Neural progenitor cell (in vitro differentiated cells): ENCODE measurements around the gene CHRND. TPM values are rescaled to one million over a fixed set of nuclear protein-coding genes. Genes with fewer than 3 reads are reported as not detected.
"Not testable (repeated sequence)": the region's sequence is repeated elsewhere in the genome, so short reads cannot be mapped to it uniquely, and the experiment has no call there.

ENCODE experiments used
- DNase-seq: peaks from one replicate; pipeline ENCODE4 v3.0.0-alpha.2; 2016; ENCODE audit warnings: low spot score
- H2AFZ ChIP-seq: fragments of 200-600 bp; sonication (generic); replicated peaks from 2 replicates; pipeline ENCODE4 v1.6.1; 2016; ENCODE audit warnings: antibody characterized with exemption
- H3F3A ChIP-seq: fragments of 200-600 bp; sonication (generic); 2 replicates; pipeline ENCODE4 v1.6.1; 2016; ENCODE audit warnings: antibody characterized with exemption, low read depth
- H3K27ac ChIP-seq: fragments of 200-600 bp; sonication (generic); 2 replicates; pipeline ENCODE4 v1.5.1; 2016; ENCODE audit warnings: mild to moderate bottlenecking
- H3K27me3 ChIP-seq: fragments of 200-600 bp; sonication (generic); 2 replicates; pipeline ENCODE4 v1.6.1; 2016; ENCODE audit warnings: mild to moderate bottlenecking, moderate library complexity
- H3K36me3 ChIP-seq: fragments of 200-600 bp; sonication (generic); 2 replicates; pipeline ENCODE4 v1.5.1; 2016
- H3K4me1 ChIP-seq: fragments of 200-600 bp; sonication (generic); 2 replicates; pipeline ENCODE4 v1.6.1; 2016; ENCODE audit warnings: mixed run types
- H3K4me2 ChIP-seq: fragments of 200-600 bp; sonication (generic); 2 replicates; pipeline ENCODE4 v1.6.1; 2016
- H3K4me3 ChIP-seq: fragments of 200-600 bp; sonication (generic); 2 replicates; pipeline ENCODE4 v1.5.1; 2016
- H3K79me2 ChIP-seq: fragments of 200-600 bp; sonication (generic); 2 replicates; pipeline ENCODE4 v1.6.1; 2016; ENCODE audit warnings: low read depth
- H3K9ac ChIP-seq: fragments of 200-600 bp; sonication (generic); 2 replicates; pipeline ENCODE4 v1.6.1; 2016
- H3K9me3 ChIP-seq: fragments of 200-600 bp; sonication (generic); 2 replicates; pipeline ENCODE4 v1.5.1; 2016; ENCODE audit warnings: low read depth
- H4K20me1 ChIP-seq: fragments of 200-600 bp; sonication (generic); 2 replicates; pipeline ENCODE4 v1.6.1; 2016; ENCODE audit warnings: low read depth
- H3K27ac Mint-ChIP-seq: 3 replicates; pipeline ENCODE4 v1.8.0; 2021; ENCODE audit warnings: mixed read lengths
- H3K27me3 Mint-ChIP-seq: 2 replicates; pipeline ENCODE4 v1.8.0; 2022; ENCODE audit warnings: low read depth, mild to moderate bottlenecking, inconsistent platforms, moderate library complexity, mixed read lengths; ENCODE audit not compliant: insufficient read depth
- H3K36me3 Mint-ChIP-seq: 3 replicates; pipeline ENCODE4 v1.8.0; 2021; ENCODE audit warnings: mixed read lengths
- H3K4me1 Mint-ChIP-seq: 3 replicates; pipeline ENCODE4 v1.8.0; 2021; ENCODE audit warnings: mixed read lengths
- H3K4me3 Mint-ChIP-seq: 3 replicates; pipeline ENCODE4 v1.8.0; 2021; ENCODE audit warnings: mild to moderate bottlenecking, moderate library complexity, mixed read lengths
- H3K9me3 Mint-ChIP-seq: 3 replicates; pipeline ENCODE4 v1.8.0; 2020; ENCODE audit warnings: mixed read lengths
- CTCF ChIP-seq: fragments of 200-600 bp; sonication (generic); IDR thresholded peaks from 2 replicates; pipeline ENCODE4 v1.5.1; 2017; ENCODE audit warnings: antibody characterized with exemption, mild to moderate bottlenecking
- EZH2 ChIP-seq: fragments of 200-600 bp; sonication (generic); IDR thresholded peaks from 2 replicates; pipeline ENCODE4 v1.6.1; 2017; ENCODE audit warnings: antibody characterized with exemption, mild to moderate bottlenecking, moderate library complexity
- EZH2phosphoT487 ChIP-seq: fragments of 200-600 bp; sonication (generic); IDR thresholded peaks from 2 replicates; pipeline ENCODE4 v1.6.1; 2017; ENCODE audit warnings: antibody characterized with exemption
- total RNA-seq: library from RNA; depleted of rRNA; stranded (reverse); fragments of >200 nt; gene quantifications from 2 replicates; pipeline ENCODE4 v1.2.3, GENCODE V29; 2015; ENCODE audit warnings: low replicate concordance

The CHRND gene
- total RNA-seq, 1 donor from 2014 or later = not detected

GRCh38 chr2:232567721-232568120 lies 41.8 kb downstream of the CHRND start:
- no peak overlapping the region for H3K27ac Mint-ChIP-seq
- Histone ChIP-seq H3K79me2 (no peaks in the 10 kb centered on the region), H3K9ac (no peak overlapping the region), H3F3A (no peaks in the 10 kb centered on the region), H3K36me3 (peaks cover 13% of the 10 kb centered on the region), H3K4me1 (no peaks in the 10 kb centered on the region), H2AFZ (no peak overlapping the region), H3K4me3 (no peak overlapping the region), H4K20me1 (peaks cover 3% of the 10 kb centered on the region), H3K27ac (no peak overlapping the region), H3K4me2 (no peak overlapping the region), H3K27me3 (no peaks in the 10 kb centered on the region), H3K9me3 (no peaks in the 10 kb centered on the region)
- no peaks in the 10 kb centered on the region for H3K9me3 Mint-ChIP-seq
- peaks cover 45% of the 10 kb centered on the region for H3K36me3 Mint-ChIP-seq
- H3K4me1 Mint-ChIP-seq = no peaks in the 10 kb centered on the region
- no peak for DNase-seq
- H3K27me3 Mint-ChIP-seq = peaks cover 4% of the 10 kb centered on the region
- TF ChIP-seq EZH2 (no peak), EZH2phosphoT487 (no peak), CTCF (no peak)
- H3K4me3 Mint-ChIP-seq = no peak overlapping the region

GRCh38 chr2:232568161-232568560 lies 42.2 kb downstream of the CHRND start:
- DNase-seq = no peak
- TF ChIP-seq CTCF (no peak), EZH2phosphoT487 (no peak), EZH2 (no peak)
- Mint-ChIP-seq H3K27me3 (peaks cover 4% of the 10 kb centered on the region), H3K27ac (no peak overlapping the region), H3K4me1 (no peaks in the 10 kb centered on the region), H3K9me3 (no peaks in the 10 kb centered on the region), H3K36me3 (peaks cover 43% of the 10 kb centered on the region), H3K4me3 (no peak overlapping the region)
- Histone ChIP-seq H3K36me3 (peaks cover 13% of the 10 kb centered on the region), H3K79me2 (no peaks in the 10 kb centered on the region), H3K4me3 (no peak overlapping the region), H3F3A (no peaks in the 10 kb centered on the region), H3K4me2 (no peak overlapping the region), H3K27me3 (no peaks in the 10 kb centered on the region), H3K9ac (no peak overlapping the region), H3K4me1 (no peaks in the 10 kb centered on the region), H3K9me3 (no peaks in the 10 kb centered on the region), H3K27ac (no peak overlapping the region), H2AFZ (no peak overlapping the region), H4K20me1 (peaks cover 3% of the 10 kb centered on the region)

GRCh38 chr2:232569541-232569940 lies 43.6 kb downstream of the CHRND start:
- TF ChIP-seq EZH2phosphoT487 (no peak), EZH2 (no peak), CTCF (no peak)
- H3F3A ChIP-seq = no peaks in the 10 kb centered on the region
- no peak overlapping the region for H3K4me3 Mint-ChIP-seq
- H3K27ac ChIP-seq = no peak overlapping the region
- H3K9me3 ChIP-seq = no peaks in the 10 kb centered on the region
- no peaks in the 10 kb centered on the region for H3K9me3 Mint-ChIP-seq
- no peak overlapping the region for H3K9ac ChIP-seq
- H3K4me3 ChIP-seq = no peak overlapping the region
- H3K27me3 ChIP-seq = no peaks in the 10 kb centered on the region
- H3K36me3 Mint-ChIP-seq = peaks cover 45% of the 10 kb centered on the region
- no peak for DNase-seq
- no peaks in the 10 kb centered on the region for H3K79me2 ChIP-seq
- no peak overlapping the region for H2AFZ ChIP-seq
- H4K20me1 ChIP-seq = peaks cover 3% of the 10 kb centered on the region
- peaks cover 10% of the 10 kb centered on the region for H3K4me1 Mint-ChIP-seq
- peaks cover 4% of the 10 kb centered on the region for H3K27me3 Mint-ChIP-seq
- peaks cover 9% of the 10 kb centered on the region for H3K36me3 ChIP-seq
- no peak overlapping the region for H3K27ac Mint-ChIP-seq
- H3K4me2 ChIP-seq = no peak overlapping the region
- peaks cover 4% of the 10 kb centered on the region for H3K4me1 ChIP-seq

- H3K79me2 ChIP-seq, DNase-seq, H4K20me1 ChIP-seq, H3F3A ChIP-seq, H3K4me2 ChIP-seq, H3K27me3 Mint-ChIP-seq, H3K36me3 ChIP-seq, H3K4me1 ChIP-seq, H3K27ac ChIP-seq, H3K9me3 Mint-ChIP-seq, H3K27ac Mint-ChIP-seq, H3K9me3 ChIP-seq, H3K27me3 ChIP-seq, H2AFZ ChIP-seq, H3K4me3 ChIP-seq, H3K9ac ChIP-seq, H3K4me3 Mint-ChIP-seq: not testable (repeated sequence)
- H3K36me3 Mint-ChIP-seq = peaks cover 48% of the 10 kb centered on the region
- H3K4me1 Mint-ChIP-seq = peaks cover 10% of the 10 kb centered on the region
These were observed 44.5 kb downstream of the CHRND start for GRCh38 chr2:232570481-232570880.
